HS-5 (cell line): Measurements from ENCODE around the gene MAP1S.

ENCODE experiments used
- DNase-seq: peaks from one replicate; pipeline ENCODE4 v3.0.0-alpha.2; 2012; ENCODE audit warnings: low read depth

Gene MAP1S

GRCh38 chr19:17718947-17719711 lies at the start of gene MAP1S:
Gene MAP1S, plus strand, starts transcription at chr19:17719480. Its CDS starts 23 bp downstream, at chr19:17719503.
- no peak for DNase-seq

GRCh38 chr19:17671906-17672305 lies 47.4 kb upstream of the MAP1S start:
- no peak for DNase-seq

GRCh38 chr19:17673937-17674799 lies 45.1 kb upstream of the MAP1S start:
- no peak for DNase-seq

GRCh38 chr19:17676295-17676694 lies 43.0 kb upstream of the MAP1S start:
- DNase-seq: no peak

- DNase-seq: no peak
These were observed 42.3 kb upstream of the MAP1S start for GRCh38 chr19:17677002-17677401.

- DNase-seq: no peak
These were observed 40.4 kb upstream of the MAP1S start for GRCh38 chr19:17678836-17679235.

GRCh38 chr19:17679526-17680229 lies 39.6 kb upstream of the MAP1S start:
- no peak for DNase-seq

GRCh38 chr19:17680230-17680722 lies 39.0 kb upstream of the MAP1S start:
- no peak for DNase-seq

- no peak for DNase-seq
These were observed 37.7 kb upstream of the MAP1S start for GRCh38 chr19:17681505-17682125.

GRCh38 chr19:17682273-17682672 lies 37.0 kb upstream of the MAP1S start:
- DNase-seq: no peak

- no peak for DNase-seq
These were observed 36.2 kb upstream of the MAP1S start for GRCh38 chr19:17683078-17683477.

GRCh38 chr19:17684256-17684655 lies 35.0 kb upstream of the MAP1S start:
- DNase-seq: no peak

- no peak for DNase-seq
These were observed 33.7 kb upstream of the MAP1S start for GRCh38 chr19:17685451-17686022.

- DNase-seq: no peak
These were observed 33.2 kb upstream of the MAP1S start for GRCh38 chr19:17686023-17686521.

GRCh38 chr19:17686592-17687024 lies 32.7 kb upstream of the MAP1S start:
- no peak for DNase-seq

GRCh38 chr19:17687141-17687856 lies 32.0 kb upstream of the MAP1S start:
- no peak for DNase-seq

- no peak for DNase-seq
These were observed 31.2 kb upstream of the MAP1S start, which contains the start of gene UNC13A for GRCh38 chr19:17687857-17688784. Gene UNC13A, minus strand, starts transcription at chr19:17688354. Its CDS starts 155 bp downstream, at chr19:17688199.

- DNase-seq: no peak
These were observed 30.3 kb upstream of the MAP1S start for GRCh38 chr19:17688853-17689595.

GRCh38 chr19:17692566-17692965 lies 26.7 kb upstream of the MAP1S start:
- no peak for DNase-seq
